Natural killer cell (primary cell): Measurements from ENCODE around the gene HDAC11. TPM values are rescaled to one million over a fixed set of nuclear protein-coding genes. Genes with fewer than 3 reads are reported as not detected.

Source experiments
- ATAC-seq, 3 donors: fragments of 150-1000 bp in 2 of 3; fragments of 200-7000 bp in 1 of 3; cut with Tn5 transposase; 1 replicate in 1 of 3; 2 replicates in 2 of 3; pipeline ENCODE4 v1.10.0; 2021; ENCODE audit warnings: mild to moderate bottlenecking in 2 of 3, moderate library complexity in 2 of 3
- DNase-seq, 2 donors: peaks; one replicate each; pipeline versions ENCODE4 v3.0.0 to v3.0.0-alpha.2; 2013 to 2021; ENCODE audit warnings: mixed read lengths in 1 of 2
- H3K27ac ChIP-seq: one replicate; pipeline ENCODE4 v1.5.1; 2013; ENCODE audit warnings: mild to moderate bottlenecking, low read length
- H3K27me3 ChIP-seq: one replicate; pipeline ENCODE4 v1.6.1; 2013; ENCODE audit warnings: low read length; ENCODE audit not compliant: control insufficient read depth, insufficient read depth
- H3K36me3 ChIP-seq: one replicate; pipeline ENCODE4 v1.6.1; 2013; ENCODE audit warnings: low read length; ENCODE audit not compliant: control insufficient read depth, insufficient read depth
- H3K4me1 ChIP-seq: one replicate; pipeline ENCODE4 v1.6.1; 2013; ENCODE audit warnings: low read length; ENCODE audit not compliant: control insufficient read depth, insufficient read depth
- H3K4me3 ChIP-seq: one replicate; pipeline ENCODE4 v1.5.1; 2013; ENCODE audit warnings: low read length
- H3K9me3 ChIP-seq: one replicate; pipeline ENCODE4 v1.6.1; 2013; ENCODE audit warnings: low read length; ENCODE audit not compliant: control insufficient read depth, insufficient read depth
- H3K27ac Mint-ChIP-seq, 2 donors: one replicate each; pipeline ENCODE4 v1.8.0; 2022; ENCODE audit warnings: mild to moderate bottlenecking in 2 of 2, mixed read lengths in 2 of 2, moderate library complexity in 1 of 2
- H3K27me3 Mint-ChIP-seq, 2 donors: one replicate each; pipeline ENCODE4 v1.8.0; 2022; ENCODE audit warnings: low read depth in 2 of 2, mixed read lengths in 2 of 2
- H3K36me3 Mint-ChIP-seq: one replicate; pipeline ENCODE4 v1.8.0; 2022; ENCODE audit warnings: mixed read lengths
- H3K4me1 Mint-ChIP-seq, 2 donors: one replicate each; pipeline ENCODE4 v1.8.0; 2022; ENCODE audit warnings: mixed read lengths in 2 of 2
- H3K4me3 Mint-ChIP-seq: one replicate; pipeline ENCODE4 v1.8.0; 2022; ENCODE audit warnings: mild to moderate bottlenecking, moderate library complexity, mixed read lengths
- H3K9me3 Mint-ChIP-seq, 2 donors: one replicate each; pipeline ENCODE4 v1.8.0; 2022; ENCODE audit warnings: mixed read lengths in 2 of 2
- WGBS: methylation state at CpG from one replicate; pipeline ENCODE4 v1.1.7; 2013; ENCODE audit warnings: missing lambda C conversion rate; ENCODE audit not compliant: insufficient coverage; 5-methylcytosine and 5-hydroxymethylcytosine counted together
- intact Hi-C: fragments of 100-400 bp; cut with micrococcal nuclease; formaldehyde crosslinking; loops from one replicate; pipeline ENCODE4 v1.14.2; 2022
- total RNA-seq, 4 donors: library from RNA; stranded (reverse); fragments of 120-200 nt in 1 of 4; gene quantifications; one replicate each; pipeline versions ENCODE4 v1.2.3 to v1.2.4, GENCODE V29; 2013 to 2022
- TF ChIP-seq, protein P1 (sequence below): fragments of 200-600 bp; IDR thresholded peaks from one replicate; pipeline ENCODE4 v1.8.0; 2022; ENCODE audit warnings: antibody characterized with exemption

HDAC11 gene
- total RNA-seq, 3 donors from 2014 or later (not counting 1 experiment from before 2014, with no cell fraction given), result 3.4 to 5.3 (median 3.9) TPM

DNA sequence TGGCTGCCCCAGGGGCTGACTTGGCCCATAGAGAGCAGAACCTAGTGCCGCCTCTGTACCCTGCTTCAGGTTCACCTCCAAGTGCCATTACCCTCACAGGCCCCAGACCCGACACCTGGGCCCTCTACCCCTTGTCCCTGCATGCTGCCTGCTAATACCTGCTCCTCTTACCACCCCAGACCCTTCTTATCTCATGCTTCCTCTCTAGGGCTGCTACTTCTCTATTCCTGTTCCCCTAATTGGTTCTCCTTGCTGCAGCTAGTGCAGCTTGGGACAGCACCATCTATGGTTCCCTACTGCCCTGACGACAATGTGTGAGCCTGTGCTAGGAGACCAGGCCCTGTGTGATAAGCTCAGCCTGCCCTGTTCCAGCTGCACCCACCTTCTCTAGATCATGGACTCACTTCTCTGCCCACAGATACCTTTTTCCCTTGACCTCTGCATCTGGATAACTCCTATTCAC lies 15.3 kb downstream of the HDAC11 start:
- Histone ChIP-seq H3K27me3 (no peaks in the 10 kb centered on the region), H3K9me3 (no peaks in the 10 kb centered on the region), H3K36me3 (no peaks in the 10 kb centered on the region), H3K4me3 (no peak overlapping the region), H3K4me1 (peaks cover 48% of the 10 kb centered on the region), H3K27ac (no peak overlapping the region)
- no peak overlapping the region for H3K4me3 Mint-ChIP-seq
- intact Hi-C loops, result no loop called here
- peak overlapping the region in 1 of 2 donors; percentile 44 for H3K27ac Mint-ChIP-seq
- TF ChIP-seq, protein P1, sequence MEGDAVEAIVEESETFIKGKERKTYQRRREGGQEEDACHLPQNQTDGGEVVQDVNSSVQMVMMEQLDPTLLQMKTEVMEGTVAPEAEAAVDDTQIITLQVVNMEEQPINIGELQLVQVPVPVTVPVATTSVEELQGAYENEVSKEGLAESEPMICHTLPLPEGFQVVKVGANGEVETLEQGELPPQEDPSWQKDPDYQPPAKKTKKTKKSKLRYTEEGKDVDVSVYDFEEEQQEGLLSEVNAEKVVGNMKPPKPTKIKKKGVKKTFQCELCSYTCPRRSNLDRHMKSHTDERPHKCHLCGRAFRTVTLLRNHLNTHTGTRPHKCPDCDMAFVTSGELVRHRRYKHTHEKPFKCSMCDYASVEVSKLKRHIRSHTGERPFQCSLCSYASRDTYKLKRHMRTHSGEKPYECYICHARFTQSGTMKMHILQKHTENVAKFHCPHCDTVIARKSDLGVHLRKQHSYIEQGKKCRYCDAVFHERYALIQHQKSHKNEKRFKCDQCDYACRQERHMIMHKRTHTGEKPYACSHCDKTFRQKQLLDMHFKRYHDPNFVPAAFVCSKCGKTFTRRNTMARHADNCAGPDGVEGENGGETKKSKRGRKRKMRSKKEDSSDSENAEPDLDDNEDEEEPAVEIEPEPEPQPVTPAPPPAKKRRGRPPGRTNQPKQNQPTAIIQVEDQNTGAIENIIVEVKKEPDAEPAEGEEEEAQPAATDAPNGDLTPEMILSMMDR, result no peak
- DNase-seq, result no peak
- peaks cover 13 to 41% of the 10 kb centered on the region in 2 donors for H3K4me1 Mint-ChIP-seq
- no peak for ATAC-seq
- no peaks in the 10 kb centered on the region for H3K9me3 Mint-ChIP-seq
- WGBS, result 85% methylated on average over 3 of the region's 3 CpGs
- no peaks in the 10 kb centered on the region for H3K27me3 Mint-ChIP-seq
- H3K36me3 Mint-ChIP-seq, result no peaks in the 10 kb centered on the region

DNA sequence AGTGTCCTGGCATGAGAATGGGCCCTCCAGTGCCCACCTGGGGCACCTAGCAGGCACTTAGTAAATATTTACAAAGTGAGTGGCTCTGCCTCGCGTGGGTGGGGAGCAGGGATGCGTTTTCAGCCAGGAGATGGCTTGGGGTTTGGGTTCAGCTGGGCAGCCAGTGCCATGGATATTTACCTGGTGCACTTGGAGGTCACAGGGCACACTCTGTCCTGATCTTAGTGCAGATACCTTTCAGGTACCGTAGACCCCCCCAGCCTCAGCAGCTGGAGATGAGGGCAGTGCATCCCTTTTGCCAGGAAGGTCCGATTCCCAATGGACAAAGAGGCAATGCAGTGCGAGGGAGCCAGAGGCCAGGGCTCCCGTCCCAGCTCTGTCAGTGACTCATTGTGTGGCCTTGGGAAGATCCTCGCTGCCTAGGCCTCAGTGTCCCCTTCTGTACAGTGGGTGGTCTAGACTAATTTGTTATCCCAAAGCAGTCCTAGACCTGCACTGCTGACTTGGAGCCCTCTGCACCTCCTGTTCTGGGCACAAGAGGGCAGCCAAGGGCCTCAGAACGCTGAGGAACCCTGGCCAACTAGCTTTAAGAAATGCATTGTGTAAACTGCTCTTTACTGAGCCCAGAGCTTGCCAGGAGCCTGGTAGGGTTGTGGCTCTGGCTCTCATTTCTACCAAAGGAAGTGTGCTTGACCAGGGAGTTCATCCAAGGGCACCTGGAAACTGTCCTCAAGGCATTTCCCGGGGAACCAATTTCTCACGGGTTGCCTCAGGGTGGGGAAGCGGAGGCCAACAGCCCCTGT lies 16.0 kb downstream of the HDAC11 start:
- WGBS, result 64% methylated on average over 12 of the region's 12 CpGs
- Mint-ChIP-seq H3K9me3 (no peaks in the 10 kb centered on the region), H3K27ac (no peak overlapping the region), H3K36me3 (no peaks in the 10 kb centered on the region), H3K4me3 (no peak overlapping the region), H3K27me3 (no peaks in the 10 kb centered on the region), H3K4me1 (peaks cover 13 to 41% of the 10 kb centered on the region in 2 donors)
- H3K4me3 ChIP-seq, result no peak overlapping the region
- DNase-seq (peak; percentile 66 to 83), ATAC-seq (peak; percentile 83 to 98 (median 93))
- no peaks in the 10 kb centered on the region for H3K27me3 ChIP-seq
- H3K9me3 ChIP-seq, result no peaks in the 10 kb centered on the region
- TF ChIP-seq, protein P1, result peak; percentile 86
- intact Hi-C loops, result loop anchor here (1.0 kb wide), 1 partner anchor 154 kb away; no protein-coding TSS in a partner anchor
- no peaks in the 10 kb centered on the region for H3K36me3 ChIP-seq
- H3K27ac ChIP-seq, result no peak overlapping the region
- H3K4me1 ChIP-seq, result peaks cover 48% of the 10 kb centered on the region

DNA sequence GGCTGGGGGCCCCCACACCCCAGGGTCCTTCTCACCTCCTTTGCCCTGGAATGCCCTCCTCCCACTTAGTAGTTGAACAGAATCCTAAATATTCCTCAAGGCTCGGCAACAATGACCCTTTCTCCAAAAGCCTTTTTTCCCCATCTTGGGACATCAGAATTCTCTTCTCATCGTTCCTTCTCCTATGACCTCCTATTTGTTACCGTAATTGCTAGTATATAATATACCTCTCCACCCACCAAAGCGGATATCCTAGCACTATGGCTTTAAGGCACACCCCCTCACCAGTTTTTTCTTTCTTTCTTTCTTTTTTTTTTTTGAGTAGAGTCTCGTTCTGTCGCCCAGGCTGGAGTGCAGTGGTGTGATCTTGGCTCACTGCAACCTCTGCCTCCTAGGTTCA lies 16.8 kb downstream of the HDAC11 start:
- TF ChIP-seq, protein P1, result no peak
- no peak for ATAC-seq
- no peaks in the 10 kb centered on the region for H3K27me3 ChIP-seq
- Mint-ChIP-seq H3K4me1 (peaks cover 13 to 41% of the 10 kb centered on the region in 2 donors), H3K27ac (no peak overlapping the region), H3K36me3 (no peaks in the 10 kb centered on the region), H3K9me3 (no peaks in the 10 kb centered on the region), H3K27me3 (no peaks in the 10 kb centered on the region), H3K4me3 (no peak overlapping the region)
- DNase-seq, result no peak
- no peaks in the 10 kb centered on the region for H3K36me3 ChIP-seq
- no peak overlapping the region for H3K27ac ChIP-seq
- intact Hi-C loops, result loop anchor here (1.0 kb wide), 1 partner anchor 153 kb away; no protein-coding TSS in a partner anchor
- no peak overlapping the region for H3K4me3 ChIP-seq
- H3K4me1 ChIP-seq, result peaks cover 46% of the 10 kb centered on the region
- 86% methylated on average over 5 of the region's 6 CpGs for WGBS
- no peaks in the 10 kb centered on the region for H3K9me3 ChIP-seq
